ENCODE measurements around the gene IL13.

Gene IL13

DNA sequence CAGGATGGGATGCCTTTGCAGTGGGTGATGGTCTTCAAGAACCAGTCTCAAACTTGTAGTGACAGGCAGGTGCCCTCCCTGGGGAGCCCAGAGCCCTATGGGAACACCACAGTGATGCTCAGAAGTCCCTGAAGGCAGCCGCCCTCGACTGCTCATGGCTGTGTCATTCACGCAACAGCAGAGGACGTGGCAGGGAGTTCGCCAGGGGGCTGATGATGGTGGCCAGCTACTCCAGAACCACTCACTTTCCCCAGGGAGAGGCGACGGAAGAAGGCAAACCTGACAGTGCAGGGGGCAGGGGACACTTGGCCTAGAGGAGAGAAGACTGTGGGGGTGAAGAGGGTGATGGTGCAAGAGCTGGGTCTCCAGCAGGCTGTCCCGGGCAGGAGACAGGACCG, 4.0 kb downstream of the IL13 start:
- no peak overlapping the region for H3K4me3 ChIP-seq (replicated peaks; ENCODE audit: low read depth, low read length)
- TF ChIP-seq, protein P1, sequence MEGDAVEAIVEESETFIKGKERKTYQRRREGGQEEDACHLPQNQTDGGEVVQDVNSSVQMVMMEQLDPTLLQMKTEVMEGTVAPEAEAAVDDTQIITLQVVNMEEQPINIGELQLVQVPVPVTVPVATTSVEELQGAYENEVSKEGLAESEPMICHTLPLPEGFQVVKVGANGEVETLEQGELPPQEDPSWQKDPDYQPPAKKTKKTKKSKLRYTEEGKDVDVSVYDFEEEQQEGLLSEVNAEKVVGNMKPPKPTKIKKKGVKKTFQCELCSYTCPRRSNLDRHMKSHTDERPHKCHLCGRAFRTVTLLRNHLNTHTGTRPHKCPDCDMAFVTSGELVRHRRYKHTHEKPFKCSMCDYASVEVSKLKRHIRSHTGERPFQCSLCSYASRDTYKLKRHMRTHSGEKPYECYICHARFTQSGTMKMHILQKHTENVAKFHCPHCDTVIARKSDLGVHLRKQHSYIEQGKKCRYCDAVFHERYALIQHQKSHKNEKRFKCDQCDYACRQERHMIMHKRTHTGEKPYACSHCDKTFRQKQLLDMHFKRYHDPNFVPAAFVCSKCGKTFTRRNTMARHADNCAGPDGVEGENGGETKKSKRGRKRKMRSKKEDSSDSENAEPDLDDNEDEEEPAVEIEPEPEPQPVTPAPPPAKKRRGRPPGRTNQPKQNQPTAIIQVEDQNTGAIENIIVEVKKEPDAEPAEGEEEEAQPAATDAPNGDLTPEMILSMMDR (IDR thresholded peaks at IDR 0.05; ENCODE audit: low read length, missing control alignments): no peak
- no peak for DNase-seq (ENCODE audit: low read depth)

DNA sequence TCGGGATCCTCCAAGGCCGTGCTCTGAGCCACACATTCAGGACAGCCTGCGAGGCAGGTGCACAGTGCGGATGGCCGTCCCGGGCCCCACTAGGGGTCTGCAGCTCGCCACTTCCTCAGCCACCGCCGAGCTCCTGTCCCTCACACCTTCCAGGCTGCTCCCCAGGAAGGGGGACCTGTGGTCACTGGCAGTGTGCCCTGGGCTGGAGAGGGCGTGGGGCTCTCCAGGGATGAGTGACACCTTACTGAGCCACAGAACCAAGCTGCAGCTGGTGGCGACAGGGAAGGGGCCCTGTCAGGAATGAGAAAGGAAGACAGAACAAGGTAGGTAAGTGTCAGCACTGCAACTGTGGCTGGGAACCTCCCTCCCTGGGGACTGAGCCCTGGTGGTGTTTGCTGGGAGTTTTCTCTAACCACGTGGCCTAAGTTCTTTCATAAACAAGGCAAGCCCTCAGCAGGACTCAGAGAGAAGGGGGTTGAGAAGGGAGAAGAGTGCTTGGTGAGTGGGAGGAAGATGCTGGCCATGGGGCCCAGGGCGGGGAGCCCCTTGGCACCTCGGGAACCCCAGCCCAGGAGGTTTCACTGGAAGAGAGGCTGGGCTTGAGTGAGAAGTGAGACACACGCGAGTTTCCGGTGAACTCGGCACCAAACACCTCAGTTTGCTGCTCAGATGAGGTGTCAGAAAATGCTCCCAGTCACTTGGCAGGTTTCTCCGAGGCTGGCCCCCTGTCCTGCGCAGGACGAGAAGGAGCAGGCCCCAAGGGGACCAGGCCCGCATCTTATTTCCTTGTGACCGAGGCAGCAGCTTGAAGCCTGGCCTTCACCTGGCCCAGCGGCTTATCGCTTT, 5.2 kb downstream of the IL13 start:
- peak; percentile 14 for DNase-seq (ENCODE audit: low read depth)
- no peak overlapping the region for H3K4me3 ChIP-seq (replicated peaks; ENCODE audit: low read depth, low read length)
- TF ChIP-seq, protein P1 (IDR thresholded peaks at IDR 0.05; ENCODE audit: low read length, missing control alignments): no peak

DNA sequence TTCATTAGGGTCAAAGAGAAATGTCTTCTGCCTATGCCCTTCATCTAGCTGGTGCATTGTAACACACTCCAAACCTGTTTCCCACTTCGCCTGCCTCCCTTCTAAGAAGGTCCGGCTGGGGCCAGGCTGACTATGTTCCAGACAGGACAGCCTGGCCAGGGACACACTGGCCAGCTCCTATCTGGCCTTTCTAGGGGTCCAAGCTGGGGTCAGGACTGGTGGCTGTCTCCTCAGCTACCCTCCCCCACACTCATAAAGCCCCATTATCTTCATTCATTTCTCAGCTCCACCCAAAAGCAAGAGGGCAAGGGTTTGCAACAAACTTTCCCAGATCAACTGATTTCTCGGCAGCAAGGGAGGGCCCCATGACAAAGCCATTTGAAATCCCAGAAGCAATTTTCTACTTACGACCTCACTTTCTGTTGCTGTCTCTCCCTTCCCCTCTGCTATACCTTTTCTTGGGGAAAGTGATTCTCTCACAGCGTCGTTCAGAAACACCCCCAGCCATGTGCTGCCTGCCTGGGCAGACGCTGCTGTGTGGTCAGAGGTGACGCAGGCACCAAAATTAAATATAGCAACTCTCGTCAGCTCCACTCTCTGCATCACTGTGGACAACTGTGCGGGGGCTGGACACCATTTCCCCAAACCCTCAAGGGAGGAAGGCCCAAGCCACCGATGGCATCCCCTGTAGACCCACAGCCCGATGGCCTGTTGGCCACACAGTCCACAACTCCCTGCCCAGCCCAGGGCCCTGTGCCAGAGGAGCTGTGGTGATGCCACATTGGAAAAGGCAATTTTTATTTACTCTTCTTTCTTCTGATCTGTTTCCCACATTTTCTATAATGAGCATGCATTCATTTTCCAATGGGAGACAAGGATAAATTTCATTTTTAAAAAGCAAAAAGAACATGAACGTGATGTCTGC, 6.1 kb downstream of the IL13 start:
- TF ChIP-seq, protein P1 (IDR thresholded peaks at IDR 0.05; ENCODE audit: low read length, missing control alignments): no peak
- no peak overlapping the region for H3K4me3 ChIP-seq (replicated peaks; ENCODE audit: low read depth, low read length)
- DNase-seq (ENCODE audit: low read depth): no peak

DNA sequence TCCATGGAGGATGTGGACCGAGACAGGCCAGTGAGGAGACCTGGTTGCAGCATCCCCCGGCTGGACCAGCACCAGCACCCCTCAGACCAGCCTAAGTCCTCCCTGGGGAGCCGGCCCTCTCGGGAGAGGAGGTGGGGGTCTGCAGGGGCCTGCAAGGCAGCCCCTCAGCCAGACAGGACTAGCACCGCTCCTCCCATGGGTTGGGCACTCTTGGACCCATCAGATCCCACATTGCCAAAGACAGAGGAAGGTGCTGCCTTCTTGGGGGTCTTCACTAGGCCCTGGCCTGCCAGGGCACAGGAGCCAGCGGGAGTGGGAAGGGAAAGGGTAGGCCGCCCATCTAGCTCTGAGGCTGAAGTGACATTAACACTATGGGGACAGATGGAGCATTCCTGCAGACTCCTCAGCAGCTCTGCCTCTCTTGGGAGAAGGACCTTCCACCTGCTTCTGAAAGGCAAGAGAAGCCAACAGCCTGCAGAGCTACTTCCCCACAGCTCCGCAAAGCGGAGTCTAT, 6.8 kb downstream of the IL13 start:
- TF ChIP-seq, protein P1 (IDR thresholded peaks at IDR 0.05; ENCODE audit: low read length, missing control alignments): no peak

DNA sequence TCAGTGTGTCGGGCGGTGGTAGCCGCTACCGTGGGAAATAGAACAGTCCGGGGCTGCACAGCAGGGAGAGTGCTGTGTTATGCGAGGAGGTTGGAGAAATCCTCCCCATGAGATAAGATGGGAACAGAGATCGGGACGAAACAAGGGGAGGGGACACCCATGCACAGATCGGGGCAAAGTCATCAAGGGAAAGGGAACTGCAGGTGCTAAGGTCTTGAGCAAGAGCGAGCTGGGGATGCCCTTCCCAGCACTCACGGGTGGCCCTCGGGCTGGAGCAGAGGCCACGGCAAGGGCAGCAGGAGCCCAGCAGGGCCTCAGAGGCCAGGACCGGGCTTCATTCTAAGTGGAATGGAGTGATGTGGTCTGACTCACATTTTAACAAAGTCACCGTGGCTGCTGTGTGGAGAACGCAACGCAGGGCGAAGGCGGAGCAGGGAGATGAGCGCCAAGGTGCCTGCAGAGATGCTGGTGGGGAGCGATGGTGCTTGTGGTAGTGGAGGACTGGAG, 7.7 kb downstream of the IL13 start:
- TF ChIP-seq, protein P1 (IDR thresholded peaks at IDR 0.05; ENCODE audit: low read length, missing control alignments): no peak
- no peak for DNase-seq (ENCODE audit: low read depth)
- no peak overlapping the region for H3K4me3 ChIP-seq (replicated peaks; ENCODE audit: low read depth, low read length)

More for the DNA sequence above, 6.8 kb downstream of the IL13 start:
- DNase-seq (ENCODE audit: low read depth): no peak
- no peak overlapping the region for H3K4me3 ChIP-seq (replicated peaks; ENCODE audit: low read depth, low read length)

DNA sequence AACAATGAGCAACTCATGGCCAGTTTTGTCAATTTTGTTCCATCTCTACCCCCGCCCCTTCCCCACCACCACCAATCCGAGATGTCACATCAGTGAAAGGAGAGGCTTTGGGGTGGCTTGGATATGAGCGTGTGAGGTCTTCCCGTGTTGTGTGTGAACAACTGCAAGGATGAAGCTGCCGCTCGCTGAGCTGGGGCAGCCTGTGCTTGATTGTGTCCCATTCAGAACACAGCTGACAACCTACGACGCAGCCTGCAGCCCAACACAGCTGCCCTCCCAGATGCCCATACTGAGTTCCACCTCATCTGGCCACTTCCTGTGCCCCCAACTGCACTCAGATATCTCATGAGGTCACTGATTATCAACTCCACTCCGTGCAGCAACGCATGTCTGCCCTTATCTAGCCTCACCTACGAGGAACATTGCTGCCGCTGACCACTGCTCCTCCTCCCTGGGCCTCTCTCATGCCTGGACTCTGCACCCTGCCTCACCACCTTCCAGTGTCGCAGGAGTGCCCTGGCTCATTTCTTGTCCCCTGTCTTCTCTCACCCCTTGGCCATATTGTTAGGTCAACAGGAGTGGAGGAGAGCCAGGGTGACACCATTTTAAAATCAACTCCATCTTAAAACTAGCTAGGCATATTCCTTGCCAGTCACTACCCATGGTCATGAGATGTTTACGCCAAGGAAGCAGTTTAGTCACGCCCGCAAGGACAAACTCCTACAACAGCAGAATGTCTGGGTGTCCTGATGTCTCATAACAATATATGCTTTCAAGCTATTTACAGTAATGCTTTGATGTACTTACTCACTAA, 8.5 kb downstream of the IL13 start:
- no peak for DNase-seq (ENCODE audit: low read depth)
- TF ChIP-seq, protein P1 (IDR thresholded peaks at IDR 0.05; ENCODE audit: low read length, missing control alignments): no peak
- H3K4me3 ChIP-seq (replicated peaks; ENCODE audit: low read depth, low read length): no peak overlapping the region

Measured in fibroblast of pulmonary artery (primary cell).